ENCODE data around the gene TRPM4.
"Not testable (repeated sequence)": the region's sequence is repeated elsewhere in the genome, so short reads cannot be mapped to it uniquely, and the experiment has no call there.

Gene TRPM4

GRCh38 chr19:49173198-49173597 is 15.6 kb downstream of the TRPM4 start:
- ChIA-PET CTCF (interaction anchor here (0.5 kb wide), 1 partner anchor 11 kb away, joined by 3 read pairs; no protein-coding TSS in a partner anchor), POLR2A (no interaction called here)
- no peak overlapping the region for H3K27ac ChIP-seq (ENCODE audit: extremely low read depth, low read depth, low read length)
- H3K9me3 ChIP-seq (ENCODE audit: control insufficient read depth, insufficient read depth, low read depth, low read length): no peaks in the 10 kb centered on the region
- TF ChIP-seq ZNF366 (tag by site-specific recombination; conservative IDR thresholded peaks at IDR 0.05): peak; percentile 91
- TF ChIP-seq ZSCAN4 (tag by site-specific recombination; IDR thresholded peaks at IDR 0.05): no peak
- TF ChIP-seq AEBP2 (tag by site-specific recombination; IDR thresholded peaks at IDR 0.05; ENCODE audit: borderline replicate concordance): no peak
- no peak for TF ChIP-seq SETDB1 (IDR thresholded peaks at IDR 0.05; ENCODE audit: insufficient read length, low read length)
- no peak for TF ChIP-seq ZNF221 (tag by site-specific recombination; IDR thresholded peaks at IDR 0.05; ENCODE audit: borderline replicate concordance)
- peak; percentile 15; the same call in 1 of the 2 replicates for TF ChIP-seq ZBTB17 (tag by site-specific recombination; IDR thresholded peaks at IDR 0.05)
- TF ChIP-seq ZNF704 (tag by site-specific recombination; IDR thresholded peaks at IDR 0.05): no peak
- TF ChIP-seq ZNF777 (tag by site-specific recombination; IDR thresholded peaks at IDR 0.05; ENCODE audit: borderline replicate concordance): no peak
- no peak for TF ChIP-seq IKZF3 (tag by site-specific recombination; IDR thresholded peaks at IDR 0.05)
- H3K36me3 ChIP-seq (ENCODE audit: control insufficient read depth in 2 of 2, insufficient read depth in 1 of 2, low read length in 2 of 2): peaks cover 0 to 29% of the 10 kb centered on the region in 2 experiments; a peak in 2 of 3 replicates
- H3K4me3 ChIP-seq (ENCODE audit: low read depth, low read length): no peak overlapping the region
- H3K4me1 ChIP-seq (ENCODE audit: control insufficient read depth, insufficient read depth, low read length): no peaks in the 10 kb centered on the region

GRCh38 chr19:49180659-49181058 is 23.1 kb downstream of the TRPM4 start:
- H3K27ac ChIP-seq (ENCODE audit: extremely low read depth, low read depth, low read length): no peak overlapping the region
- H3K9me3 ChIP-seq (ENCODE audit: control insufficient read depth, insufficient read depth, low read depth, low read length): no peaks in the 10 kb centered on the region
- TF ChIP-seq ZNF24 (tag by site-specific recombination; IDR thresholded peaks at IDR 0.05) (no peak), ZNF366 (tag by site-specific recombination; conservative IDR thresholded peaks at IDR 0.05) (peak; percentile 93), ZNF558 (tag by site-specific recombination; IDR thresholded peaks at IDR 0.05) (no peak), HIC1 (tag by site-specific recombination; IDR thresholded peaks at IDR 0.05) (no peak), ZBTB17 (tag by site-specific recombination; IDR thresholded peaks at IDR 0.05) (peak; percentile 89)
- H3K4me1 ChIP-seq (ENCODE audit: control insufficient read depth, insufficient read depth, low read length): no peaks in the 10 kb centered on the region
- H3K4me3 ChIP-seq (ENCODE audit: low read depth, low read length): no peak overlapping the region
- H3K36me3 ChIP-seq (ENCODE audit: control insufficient read depth in 2 of 2, insufficient read depth in 1 of 2, low read length in 2 of 2): peaks cover 3 to 11% of the 10 kb centered on the region in 2 experiments; a peak in 2 of 3 replicates
- POLR2A ChIA-PET: no interaction called here
- CTCF ChIA-PET: interaction anchor here (0.6 to 1.5 kb wide), 4 partner anchors 18 to 83 kb away, joined by 4 to 6 read pairs (median 5); no protein-coding TSS in a partner anchor

- peaks cover 3 to 11% of the 10 kb centered on the region in 2 experiments; a peak in 2 of 3 replicates for H3K36me3 ChIP-seq (ENCODE audit: control insufficient read depth in 2 of 2, insufficient read depth in 1 of 2, low read length in 2 of 2)
- not testable (repeated sequence) for H3K4me1 ChIP-seq (ENCODE audit: control insufficient read depth, insufficient read depth, low read length); H3K27ac ChIP-seq (ENCODE audit: extremely low read depth, low read depth, low read length); H3K9me3 ChIP-seq (ENCODE audit: control insufficient read depth, insufficient read depth, low read depth, low read length); H3K4me3 ChIP-seq (ENCODE audit: low read depth, low read length)
- ChIA-PET CTCF (interaction anchor here (0.6 to 7.3 kb wide), 3 partner anchors 16 to 85 kb away, joined by 3 to 73 read pairs (median 3); no protein-coding TSS in a partner anchor), POLR2A (interaction anchor here (0.8 kb wide), 1 partner anchor 21 kb away, joined by 7 read pairs; no protein-coding TSS in a partner anchor)
- peak; percentile 99 for TF ChIP-seq ZNF366 (tag by site-specific recombination; conservative IDR thresholded peaks at IDR 0.05)
- TF ChIP-seq ZBTB17 (tag by site-specific recombination; IDR thresholded peaks at IDR 0.05): peak; percentile 99
Measured at GRCh38 chr19:49182010-49182847, 24.6 kb downstream of the TRPM4 start.

Data from HEK293 (cell line).